ENCODE results near the gene SNRPA. TPM values are rescaled to one million over a fixed set of nuclear protein-coding genes. Genes with fewer than 3 reads are reported as not detected.

The SNRPA gene
- total RNA-seq, 4 donors from 2014 or later = 12.8 to 70.2 (median 19.0) TPM

GRCh38 chr19:40741527-40742390 is 9.2 kb upstream of the SNRPA start:
- H3K36me3 ChIP-seq = no peaks in the 10 kb centered on the region
- no peak overlapping the region for H3K4me3 ChIP-seq
- no peak for DNase-seq
- no peaks in the 10 kb centered on the region for H3K4me1 ChIP-seq
- intact Hi-C loops (cut with DNase I; ENCODE audit: low total_unique reads) = no loop called here
- no peaks in the 10 kb centered on the region for H3K9me3 ChIP-seq
- TF ChIP-seq CTCF (IDR thresholded peaks at IDR 0.05) (no peak), POLR2A (IDR thresholded peaks at IDR 0.05) (no peak)
- no peak overlapping the region for H3K27ac ChIP-seq
- no peaks in the 10 kb centered on the region for H3K27me3 ChIP-seq

GRCh38 chr19:40742477-40742876 is 8.5 kb upstream of the SNRPA start:
- Histone ChIP-seq H3K27me3 (no peaks in the 10 kb centered on the region), H3K4me3 (no peak overlapping the region), H3K4me1 (no peaks in the 10 kb centered on the region), H3K9me3 (no peaks in the 10 kb centered on the region), H3K36me3 (no peaks in the 10 kb centered on the region), H3K27ac (no peak overlapping the region)
- intact Hi-C loops (cut with DNase I; ENCODE audit: low total_unique reads) = no loop called here
- TF ChIP-seq CTCF (IDR thresholded peaks at IDR 0.05) = no peak
- DNase-seq = no peak

GRCh38 chr19:40742886-40743285 is 8.1 kb upstream of the SNRPA start:
- Histone ChIP-seq H3K4me3 (no peak overlapping the region), H3K36me3 (no peaks in the 10 kb centered on the region), H3K27me3 (no peaks in the 10 kb centered on the region), H3K27ac (no peak overlapping the region), H3K4me1 (no peaks in the 10 kb centered on the region), H3K9me3 (no peaks in the 10 kb centered on the region)
- no peak for TF ChIP-seq POLR2A (IDR thresholded peaks at IDR 0.05)
- TF ChIP-seq CTCF (IDR thresholded peaks at IDR 0.05) = no peak
- DNase-seq = no peak
- intact Hi-C loops (cut with DNase I; ENCODE audit: low total_unique reads) = no loop called here

GRCh38 chr19:40743926-40744325 is 7.1 kb upstream of the SNRPA start:
- Histone ChIP-seq H3K27me3 (no peaks in the 10 kb centered on the region), H3K27ac (no peak overlapping the region), H3K36me3 (no peaks in the 10 kb centered on the region), H3K9me3 (no peaks in the 10 kb centered on the region), H3K4me3 (no peak overlapping the region), H3K4me1 (no peaks in the 10 kb centered on the region)
- no peak for DNase-seq
- TF ChIP-seq POLR2A (IDR thresholded peaks at IDR 0.05) (no peak), CTCF (IDR thresholded peaks at IDR 0.05) (no peak)
- intact Hi-C loops (cut with DNase I; ENCODE audit: low total_unique reads) = no loop called here

GRCh38 chr19:40744554-40745401 is 6.2 kb upstream of the SNRPA start:
- no peak overlapping the region for H3K4me3 ChIP-seq
- no peaks in the 10 kb centered on the region for H3K36me3 ChIP-seq
- H3K27ac ChIP-seq = peak overlapping the region; percentile 30 to 34
- intact Hi-C loops (cut with DNase I; ENCODE audit: low total_unique reads) = no loop called here
- H3K27me3 ChIP-seq = no peaks in the 10 kb centered on the region
- DNase-seq = no peak
- no peaks in the 10 kb centered on the region for H3K9me3 ChIP-seq
- no peak for TF ChIP-seq POLR2A (IDR thresholded peaks at IDR 0.05)
- TF ChIP-seq CTCF (IDR thresholded peaks at IDR 0.05) = no peak
- H3K4me1 ChIP-seq = no peaks in the 10 kb centered on the region

Measured in uterus (tissue), 4 donors.